Measurements from ENCODE around the gene BIN1. TPM values are rescaled to one million over a fixed set of nuclear protein-coding genes. Genes with fewer than 3 reads are reported as not detected.

The BIN1 gene
- total RNA-seq, 6 donors from 2014 or later: 32.3 to 57.0 (median 42.9) TPM

- Histone ChIP-seq H3K4me3 (no peak overlapping the region), H3K27ac (no peak overlapping the region), H3K4me1 (peaks cover 34 to 55% (median 43%) of the 10 kb centered on the region in 4 donors), H3K9me3 (no peaks in the 10 kb centered on the region), H3K36me3 (no peaks in the 10 kb centered on the region), H3K27me3 (no peaks in the 10 kb centered on the region)
- TF ChIP-seq POLR2AphosphoS5 (IDR thresholded peaks at IDR 0.05) (no peak), EP300 (IDR thresholded peaks at IDR 0.05) (no peak), POLR2A (IDR thresholded peaks at IDR 0.05) (no peak)
- TF ChIP-seq, protein P1, sequence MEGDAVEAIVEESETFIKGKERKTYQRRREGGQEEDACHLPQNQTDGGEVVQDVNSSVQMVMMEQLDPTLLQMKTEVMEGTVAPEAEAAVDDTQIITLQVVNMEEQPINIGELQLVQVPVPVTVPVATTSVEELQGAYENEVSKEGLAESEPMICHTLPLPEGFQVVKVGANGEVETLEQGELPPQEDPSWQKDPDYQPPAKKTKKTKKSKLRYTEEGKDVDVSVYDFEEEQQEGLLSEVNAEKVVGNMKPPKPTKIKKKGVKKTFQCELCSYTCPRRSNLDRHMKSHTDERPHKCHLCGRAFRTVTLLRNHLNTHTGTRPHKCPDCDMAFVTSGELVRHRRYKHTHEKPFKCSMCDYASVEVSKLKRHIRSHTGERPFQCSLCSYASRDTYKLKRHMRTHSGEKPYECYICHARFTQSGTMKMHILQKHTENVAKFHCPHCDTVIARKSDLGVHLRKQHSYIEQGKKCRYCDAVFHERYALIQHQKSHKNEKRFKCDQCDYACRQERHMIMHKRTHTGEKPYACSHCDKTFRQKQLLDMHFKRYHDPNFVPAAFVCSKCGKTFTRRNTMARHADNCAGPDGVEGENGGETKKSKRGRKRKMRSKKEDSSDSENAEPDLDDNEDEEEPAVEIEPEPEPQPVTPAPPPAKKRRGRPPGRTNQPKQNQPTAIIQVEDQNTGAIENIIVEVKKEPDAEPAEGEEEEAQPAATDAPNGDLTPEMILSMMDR (IDR thresholded peaks at IDR 0.05): no peak
- WGBS, 2 donors: 86 to 94% methylated on average over 6 of the region's 6 CpGs
- no peak for ATAC-seq (ENCODE audit: low FRiP score in 2 of 2)
- DNase-seq: no peak
Measured at GRCh38 chr2:127088706-127089105, 18.2 kb downstream of the BIN1 start.

- Histone ChIP-seq H3K36me3 (no peaks in the 10 kb centered on the region), H3K9me3 (no peaks in the 10 kb centered on the region), H3K27me3 (no peaks in the 10 kb centered on the region), H3K27ac (peak overlapping the region; percentile 42 to 88 (median 72)), H3K4me3 (peak overlapping the region in 1 of 4 donors; percentile 34), H3K4me1 (peaks cover 42 to 57% (median 49%) of the 10 kb centered on the region in 4 donors)
- TF ChIP-seq POLR2AphosphoS5 (IDR thresholded peaks at IDR 0.05): no peak
- TF ChIP-seq, protein P1 (IDR thresholded peaks at IDR 0.05): no peak
- no peak for DNase-seq
- ATAC-seq (ENCODE audit: low FRiP score in 2 of 2): no peak
- WGBS, 2 donors: 75 to 78% methylated on average over 5 to 13 of the region's 13 CpGs
Measured at GRCh38 chr2:127087791-127088495, 19.0 kb downstream of the BIN1 start.

GRCh38 chr2:127086990-127087790, 19.8 kb downstream of the BIN1 start:
- ATAC-seq (ENCODE audit: low FRiP score in 2 of 2): peak in 1 of 2 donors; percentile 68
- Histone ChIP-seq H3K36me3 (no peaks in the 10 kb centered on the region), H3K4me3 (peak overlapping the region in 2 of 4 donors; percentile 27 to 34), H3K27ac (peak overlapping the region; percentile 42 to 88 (median 72)), H3K4me1 (peaks cover 49 to 64% (median 56%) of the 10 kb centered on the region in 4 donors), H3K27me3 (no peaks in the 10 kb centered on the region), H3K9me3 (no peaks in the 10 kb centered on the region)
- TF ChIP-seq, protein P1 (IDR thresholded peaks at IDR 0.05): no peak
- TF ChIP-seq EP300 (IDR thresholded peaks at IDR 0.05) (no peak), POLR2A (IDR thresholded peaks at IDR 0.05) (no peak), POLR2AphosphoS5 (IDR thresholded peaks at IDR 0.05) (peak in 1 of 2 donors; percentile 32)
- WGBS, 2 donors: 16 to 25% methylated on average over 13 to 23 of the region's 24 CpGs
- peak in 1 of 2 donors; percentile 83 for DNase-seq

- peak in 1 of 2 donors; percentile 76 for ATAC-seq (ENCODE audit: low FRiP score in 2 of 2)
Measured at GRCh38 chr2:127085317-127085681, 21.7 kb downstream of the BIN1 start.

More at GRCh38 chr2:127085317-127085681, 21.7 kb downstream of the BIN1 start:
- peaks cover 66 to 82% (median 74%) of the 10 kb centered on the region in 4 donors for H3K4me1 ChIP-seq
- no peaks in the 10 kb centered on the region for H3K36me3 ChIP-seq
- H3K27me3 ChIP-seq: no peaks in the 10 kb centered on the region
- TF ChIP-seq EP300 (IDR thresholded peaks at IDR 0.05) (no peak), POLR2A (IDR thresholded peaks at IDR 0.05) (peak in 1 of 4 donors; percentile 34), POLR2AphosphoS5 (IDR thresholded peaks at IDR 0.05) (no peak)
- TF ChIP-seq, protein P1 (IDR thresholded peaks at IDR 0.05): no peak
- no peak overlapping the region for H3K4me3 ChIP-seq
- no peaks in the 10 kb centered on the region for H3K9me3 ChIP-seq
- peak in 1 of 2 donors; percentile 77 for DNase-seq
- 41 to 75% methylated on average over 8 to 9 of the region's 9 CpGs for WGBS, 2 donors
- peak overlapping the region; percentile 78 to 88 (median 80) for H3K27ac ChIP-seq
